ENCODE data around the gene KISS1R.

KISS1R gene

GRCh38 chr19:931860-932647 is 14.9 kb downstream of the KISS1R start:
- H3K4me3 ChIP-seq (ENCODE audit: low read length) = no peak overlapping the region
- no peak for DNase-seq (ENCODE audit: low read depth, low spot score)

- peak; percentile 50 for DNase-seq (ENCODE audit: low read depth, low spot score)
- H3K4me3 ChIP-seq (ENCODE audit: low read length) = no peak overlapping the region
Observed at GRCh38 chr19:932648-933552, 15.8 kb downstream of the KISS1R start.

- no peak overlapping the region for H3K4me3 ChIP-seq (ENCODE audit: low read length)
- no peak for DNase-seq (ENCODE audit: low read depth, low spot score)
Observed at GRCh38 chr19:933553-933882, 16.4 kb downstream of the KISS1R start.

GRCh38 chr19:934197-934840 is 17.2 kb downstream of the KISS1R start:
- no peak overlapping the region for H3K4me3 ChIP-seq (ENCODE audit: low read length)
- DNase-seq (ENCODE audit: low read depth, low spot score) = no peak

GRCh38 chr19:934865-935479 is 17.8 kb downstream of the KISS1R start:
- DNase-seq (ENCODE audit: low read depth, low spot score) = no peak
- H3K4me3 ChIP-seq (ENCODE audit: low read length) = no peak overlapping the region

- no peak overlapping the region for H3K4me3 ChIP-seq (ENCODE audit: low read length)
- DNase-seq (ENCODE audit: low read depth, low spot score) = no peak
Observed at GRCh38 chr19:936175-936546, 19.0 kb downstream of the KISS1R start.

GRCh38 chr19:937259-937694 is 20.1 kb downstream of the KISS1R start:
- no peak overlapping the region for H3K4me3 ChIP-seq (ENCODE audit: low read length)
- DNase-seq (ENCODE audit: low read depth, low spot score) = peak; percentile 67

GRCh38 chr19:938233-938923 is 21.2 kb downstream of the KISS1R start:
- no peak for DNase-seq (ENCODE audit: low read depth, low spot score)
- H3K4me3 ChIP-seq (ENCODE audit: low read length) = no peak overlapping the region

- no peak overlapping the region for H3K4me3 ChIP-seq (ENCODE audit: low read length)
- DNase-seq (ENCODE audit: low read depth, low spot score) = no peak
Observed at GRCh38 chr19:939439-939838, 22.3 kb downstream of the KISS1R start.

- DNase-seq (ENCODE audit: low read depth, low spot score) = no peak
- H3K4me3 ChIP-seq (ENCODE audit: low read length) = no peak overlapping the region
Observed at GRCh38 chr19:939922-940321, 22.8 kb downstream of the KISS1R start.

GRCh38 chr19:940591-941291 is 23.6 kb downstream of the KISS1R start:
- no peak overlapping the region; the same call in none of the 2 replicates for H3K4me3 ChIP-seq (ENCODE audit: low read length)
- peak; percentile 54 for DNase-seq (ENCODE audit: low read depth, low spot score)

- no peak overlapping the region for H3K4me3 ChIP-seq (ENCODE audit: low read length)
- DNase-seq (ENCODE audit: low read depth, low spot score) = no peak
Observed at GRCh38 chr19:941292-942132, 24.4 kb downstream of the KISS1R start.

- no peak for DNase-seq (ENCODE audit: low read depth, low spot score)
- no peak overlapping the region for H3K4me3 ChIP-seq (ENCODE audit: low read length)
Observed at GRCh38 chr19:942133-942645, 25.1 kb downstream of the KISS1R start.

GRCh38 chr19:943551-944170 is 26.5 kb downstream of the KISS1R start:
- H3K4me3 ChIP-seq (ENCODE audit: low read length) = no peak overlapping the region
- DNase-seq (ENCODE audit: low read depth, low spot score) = no peak

- no peak for DNase-seq (ENCODE audit: low read depth, low spot score)
- no peak overlapping the region for H3K4me3 ChIP-seq (ENCODE audit: low read length)
Observed at GRCh38 chr19:944171-944567, 27.0 kb downstream of the KISS1R start.

- no peak for DNase-seq (ENCODE audit: low read depth, low spot score)
- H3K4me3 ChIP-seq (ENCODE audit: low read length) = no peak overlapping the region
Observed at GRCh38 chr19:944663-945241, 27.6 kb downstream of the KISS1R start.

Measured in Jurkat, Clone E6-1 (cell line).